Vagina (tissue), 2 donors: ENCODE data around the gene ZNF446.

Experiments
- CTCF ChIP-seq, 3 experiments: fragments of 450-650 bp in 2 of 3; fragments of 200-600 bp in 1 of 3; sonication (generic) in 1 of 3; IDR thresholded peaks; one replicate each; pipeline ENCODE4 v1.5.1; 2017 to 2019; ENCODE audit warnings: antibody characterized with exemption in 3 of 3, mild to moderate bottlenecking in 2 of 3, moderate library complexity in 2 of 3
- POLR2A ChIP-seq, 2 donors: fragments of 450-650 bp; IDR thresholded peaks; one replicate each; pipeline ENCODE4 v1.6.1; 2017; ENCODE audit warnings: antibody characterized with exemption in 2 of 2, mild to moderate bottlenecking in 2 of 2, moderate library complexity in 2 of 2
- POLR2AphosphoS5 ChIP-seq, 2 donors: sonication (generic); formaldehyde crosslinking; IDR thresholded peaks; one replicate each; pipeline ENCODE4 v1.9.0; 2017; ENCODE audit warnings: antibody characterized with exemption in 2 of 2, mild to moderate bottlenecking in 2 of 2, low read depth in 1 of 2; ENCODE audit not compliant: insufficient read depth in 1 of 2

- TF ChIP-seq CTCF (IDR thresholded peaks at IDR 0.05), result no peak
- TF ChIP-seq POLR2A (IDR thresholded peaks at IDR 0.05), result no peak
- TF ChIP-seq POLR2AphosphoS5 (IDR thresholded peaks at IDR 0.05; ENCODE audit: insufficient read depth in 1 of 2, low read depth in 1 of 2), result no peak
These were observed 22.3 kb downstream of the ZNF446 start for GRCh38 chr19:58498316-58499020.
